ENCODE results near the gene MAML2.

DNA sequence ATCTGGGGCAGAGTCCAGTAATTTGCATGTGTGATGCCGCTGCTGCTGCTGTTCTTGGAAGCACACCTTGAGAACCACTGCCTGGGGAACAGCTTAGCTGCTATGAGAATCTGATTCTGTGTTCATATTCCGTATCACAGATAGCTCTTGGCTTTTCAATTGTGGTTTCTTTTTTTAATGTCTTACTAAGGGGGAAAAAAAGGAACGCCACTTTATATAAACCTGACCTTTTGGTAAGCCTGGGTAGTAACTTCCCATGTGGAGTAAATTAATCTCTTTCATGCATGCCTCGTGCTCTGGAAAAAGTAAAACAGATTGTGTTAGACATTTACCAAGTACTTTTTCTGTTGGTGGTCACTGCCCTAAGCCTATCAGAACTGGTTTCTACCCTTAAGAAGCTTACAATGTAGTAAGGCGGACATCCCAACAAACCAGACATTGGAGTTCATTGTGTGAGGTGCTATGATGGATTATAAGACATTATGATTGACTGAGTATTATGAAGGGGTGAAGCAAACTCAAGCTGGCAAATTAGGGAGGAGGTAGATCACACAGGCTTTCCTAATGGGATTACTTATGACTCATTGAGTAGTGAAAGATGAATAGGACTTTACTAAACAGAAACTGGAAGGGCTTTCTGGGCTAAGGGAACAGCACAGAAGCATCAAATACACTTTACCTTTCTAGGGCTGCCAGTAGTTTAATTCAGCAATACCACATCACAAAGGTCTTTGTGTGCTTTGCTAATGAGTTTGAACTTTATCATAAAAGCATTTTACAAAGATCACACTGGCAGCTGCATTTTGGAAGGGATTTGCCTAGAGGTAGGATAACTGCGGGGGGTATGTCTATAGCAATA is 64.7 kb downstream of the MAML2 start:
- TF ChIP-seq, protein P1, sequence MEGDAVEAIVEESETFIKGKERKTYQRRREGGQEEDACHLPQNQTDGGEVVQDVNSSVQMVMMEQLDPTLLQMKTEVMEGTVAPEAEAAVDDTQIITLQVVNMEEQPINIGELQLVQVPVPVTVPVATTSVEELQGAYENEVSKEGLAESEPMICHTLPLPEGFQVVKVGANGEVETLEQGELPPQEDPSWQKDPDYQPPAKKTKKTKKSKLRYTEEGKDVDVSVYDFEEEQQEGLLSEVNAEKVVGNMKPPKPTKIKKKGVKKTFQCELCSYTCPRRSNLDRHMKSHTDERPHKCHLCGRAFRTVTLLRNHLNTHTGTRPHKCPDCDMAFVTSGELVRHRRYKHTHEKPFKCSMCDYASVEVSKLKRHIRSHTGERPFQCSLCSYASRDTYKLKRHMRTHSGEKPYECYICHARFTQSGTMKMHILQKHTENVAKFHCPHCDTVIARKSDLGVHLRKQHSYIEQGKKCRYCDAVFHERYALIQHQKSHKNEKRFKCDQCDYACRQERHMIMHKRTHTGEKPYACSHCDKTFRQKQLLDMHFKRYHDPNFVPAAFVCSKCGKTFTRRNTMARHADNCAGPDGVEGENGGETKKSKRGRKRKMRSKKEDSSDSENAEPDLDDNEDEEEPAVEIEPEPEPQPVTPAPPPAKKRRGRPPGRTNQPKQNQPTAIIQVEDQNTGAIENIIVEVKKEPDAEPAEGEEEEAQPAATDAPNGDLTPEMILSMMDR (IDR thresholded peaks at IDR 0.05): no peak
- TF ChIP-seq ZFX (IDR thresholded peaks at IDR 0.05; ENCODE audit: borderline replicate concordance): no peak

All from 22Rv1 (cell line).